KMS-11 (cell line): ENCODE results near the gene PFKL.

ENCODE experiments used
- H2AFZ ChIP-seq: fragments of 200-600 bp; sonication (generic); 2 replicates; pipeline ENCODE4 v1.6.1; 2016; ENCODE audit warnings: antibody characterized with exemption, mixed run types, low read depth
- H3K27ac ChIP-seq: fragments of 200-600 bp; sonication (generic); 2 replicates; pipeline ENCODE4 v1.6.1; 2016; ENCODE audit warnings: mild to moderate bottlenecking, mixed run types
- H3K27me3 ChIP-seq: fragments of 200-600 bp; sonication (generic); 2 replicates; pipeline ENCODE4 v1.6.1; 2017; ENCODE audit warnings: mild to moderate bottlenecking, low read depth, mixed run types, moderate library complexity; ENCODE audit not compliant: insufficient read depth
- H3K36me3 ChIP-seq: fragments of 200-600 bp; sonication (generic); 2 replicates; pipeline ENCODE4 v1.6.1; 2017; ENCODE audit warnings: mild to moderate bottlenecking, mixed run types; ENCODE audit not compliant: insufficient read depth
- H3K4me1 ChIP-seq: fragments of 200-600 bp; sonication (generic); 2 replicates; pipeline ENCODE4 v1.6.1; 2016; ENCODE audit warnings: mild to moderate bottlenecking, low read depth, mixed run types; ENCODE audit not compliant: poor library complexity, severe bottlenecking
- H3K4me2 ChIP-seq: fragments of 200-600 bp; sonication (generic); 2 replicates; pipeline ENCODE4 v1.7.0; 2016; ENCODE audit warnings: mild to moderate bottlenecking, mixed run types
- H3K4me3 ChIP-seq: fragments of 200-600 bp; sonication (generic); IDR thresholded peaks from 2 replicates; pipeline ENCODE4 v1.6.1; 2017; ENCODE audit warnings: low read depth, low read length, mixed read lengths; ENCODE audit not compliant: insufficient read depth
- H3K79me2 ChIP-seq: fragments of 200-600 bp; sonication (generic); 2 replicates; pipeline ENCODE4 v1.6.1; 2016; ENCODE audit warnings: low read depth, mixed run types; ENCODE audit not compliant: insufficient read depth
- H3K9ac ChIP-seq: fragments of 200-600 bp; sonication (generic); 2 replicates; pipeline ENCODE4 v1.6.1; 2016; ENCODE audit warnings: mild to moderate bottlenecking, mixed run types
- H4K20me1 ChIP-seq: fragments of 200-600 bp; sonication (generic); 2 replicates; pipeline ENCODE4 v1.6.1; 2016; ENCODE audit warnings: mild to moderate bottlenecking, mixed run types; ENCODE audit not compliant: insufficient read depth
- TF ChIP-seq, protein P1 (sequence below): fragments of 200-600 bp; sonication (generic); conservative IDR thresholded peaks from 2 replicates; pipeline ENCODE4 v1.6.1; 2017; ENCODE audit warnings: low read depth, mild to moderate bottlenecking, antibody characterized with exemption, low read length, moderate library complexity, mixed read lengths

Gene PFKL

DNA sequence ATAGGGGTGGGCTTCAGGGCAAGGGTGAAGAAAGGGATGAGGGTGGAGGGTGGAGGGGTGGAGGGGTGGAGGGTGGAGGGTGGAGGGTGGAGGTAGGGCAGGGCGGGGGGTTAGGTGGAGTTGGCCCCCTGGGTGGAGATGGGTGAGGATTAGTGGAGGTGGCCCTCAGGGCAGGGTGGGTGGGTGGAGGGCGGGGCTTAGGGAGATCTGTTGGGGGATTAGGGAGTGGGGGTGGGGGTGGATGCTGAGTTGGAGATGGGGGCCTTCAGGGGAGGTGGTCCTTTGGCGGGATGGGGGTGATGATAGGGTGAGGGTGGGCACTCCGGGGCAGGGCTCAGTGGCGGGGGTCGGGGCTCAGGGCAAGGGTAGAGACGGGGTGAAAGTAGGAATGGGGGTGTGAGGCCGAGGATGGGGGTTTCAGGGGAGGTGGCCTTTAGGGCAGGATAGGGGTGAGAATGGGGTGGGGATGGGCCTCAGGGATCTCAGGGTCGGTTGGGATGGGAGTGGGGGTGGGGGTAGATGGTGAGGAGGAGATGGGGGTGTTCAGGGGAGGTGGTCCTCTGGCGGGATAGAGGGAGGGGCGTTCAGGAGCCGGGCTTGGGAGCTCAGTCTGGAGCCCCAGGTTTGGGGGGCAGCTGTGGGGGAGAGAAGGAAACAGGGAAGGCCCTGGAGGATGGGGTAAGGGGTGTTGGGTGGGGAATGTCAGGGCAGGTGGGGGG lies 37.4 kb upstream of the PFKL start:
- no peaks in the 10 kb centered on the region for H3K79me2 ChIP-seq
- no peak overlapping the region for H3K4me3 ChIP-seq
- H2AFZ ChIP-seq: no peak overlapping the region
- H3K27me3 ChIP-seq: peaks cover 52% of the 10 kb centered on the region
- TF ChIP-seq, protein P1, sequence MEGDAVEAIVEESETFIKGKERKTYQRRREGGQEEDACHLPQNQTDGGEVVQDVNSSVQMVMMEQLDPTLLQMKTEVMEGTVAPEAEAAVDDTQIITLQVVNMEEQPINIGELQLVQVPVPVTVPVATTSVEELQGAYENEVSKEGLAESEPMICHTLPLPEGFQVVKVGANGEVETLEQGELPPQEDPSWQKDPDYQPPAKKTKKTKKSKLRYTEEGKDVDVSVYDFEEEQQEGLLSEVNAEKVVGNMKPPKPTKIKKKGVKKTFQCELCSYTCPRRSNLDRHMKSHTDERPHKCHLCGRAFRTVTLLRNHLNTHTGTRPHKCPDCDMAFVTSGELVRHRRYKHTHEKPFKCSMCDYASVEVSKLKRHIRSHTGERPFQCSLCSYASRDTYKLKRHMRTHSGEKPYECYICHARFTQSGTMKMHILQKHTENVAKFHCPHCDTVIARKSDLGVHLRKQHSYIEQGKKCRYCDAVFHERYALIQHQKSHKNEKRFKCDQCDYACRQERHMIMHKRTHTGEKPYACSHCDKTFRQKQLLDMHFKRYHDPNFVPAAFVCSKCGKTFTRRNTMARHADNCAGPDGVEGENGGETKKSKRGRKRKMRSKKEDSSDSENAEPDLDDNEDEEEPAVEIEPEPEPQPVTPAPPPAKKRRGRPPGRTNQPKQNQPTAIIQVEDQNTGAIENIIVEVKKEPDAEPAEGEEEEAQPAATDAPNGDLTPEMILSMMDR: no peak
- H3K27ac ChIP-seq: no peak overlapping the region
- H4K20me1 ChIP-seq: no peaks in the 10 kb centered on the region
- no peaks in the 10 kb centered on the region for H3K36me3 ChIP-seq
- no peak overlapping the region for H3K9ac ChIP-seq
- H3K4me2 ChIP-seq: no peak overlapping the region
- H3K4me1 ChIP-seq: no peaks in the 10 kb centered on the region

DNA sequence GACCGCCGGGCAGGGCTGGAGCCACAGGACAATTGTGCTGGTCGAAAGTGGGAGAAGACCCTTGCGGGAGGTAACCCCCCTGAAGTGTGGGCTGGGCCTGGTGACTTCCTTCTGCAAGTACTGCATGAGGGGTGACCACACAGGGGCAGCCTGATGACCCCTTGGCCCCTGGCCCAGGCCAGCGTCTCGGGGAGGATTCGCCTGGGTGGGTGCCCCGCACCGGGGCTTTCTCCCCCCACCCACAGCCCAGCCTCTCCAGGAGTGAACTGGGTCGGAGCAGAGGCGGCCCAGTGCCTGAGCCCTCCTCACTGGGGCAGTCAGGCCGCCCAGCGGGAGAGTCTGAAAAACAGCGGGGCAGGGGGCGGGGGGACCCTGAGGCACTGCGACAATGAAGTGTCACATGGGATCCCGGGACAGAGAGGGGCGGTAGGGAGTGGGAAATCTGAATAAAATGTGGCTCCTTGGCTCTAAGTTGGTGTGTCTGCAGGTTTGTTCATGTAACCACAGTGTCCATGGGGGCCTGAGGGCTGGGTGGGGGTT lies 36.6 kb upstream of the PFKL start:
- Histone ChIP-seq H3K4me2 (no peak overlapping the region), H3K79me2 (no peaks in the 10 kb centered on the region), H3K27me3 (peaks cover 45% of the 10 kb centered on the region), H3K27ac (no peak overlapping the region), H3K9ac (no peak overlapping the region), H2AFZ (no peak overlapping the region), H3K36me3 (no peaks in the 10 kb centered on the region), H3K4me3 (no peak overlapping the region), H3K4me1 (no peaks in the 10 kb centered on the region), H4K20me1 (no peaks in the 10 kb centered on the region)
- TF ChIP-seq, protein P1: no peak

DNA sequence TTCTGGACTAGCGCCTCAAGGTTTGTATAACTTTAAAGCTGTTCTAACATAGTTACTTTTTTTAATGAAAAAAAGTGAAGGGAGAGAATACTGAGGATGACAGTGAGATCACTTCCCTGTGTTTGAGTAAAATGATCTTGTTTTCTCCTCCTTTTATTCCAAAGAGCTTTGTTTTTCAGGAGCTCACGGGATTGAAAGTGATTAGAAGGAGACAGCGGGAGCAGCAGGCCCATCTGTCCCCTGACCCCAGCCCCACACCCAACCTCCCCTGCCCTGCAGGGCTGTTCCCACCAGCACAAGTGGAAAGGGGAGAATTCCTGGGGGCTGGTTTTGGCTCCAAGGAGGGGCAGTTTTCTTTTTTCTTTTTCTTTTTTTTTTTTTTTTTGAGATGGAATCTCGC lies 36.1 kb upstream of the PFKL start:
- no peak overlapping the region for H3K4me2 ChIP-seq
- H4K20me1 ChIP-seq: no peaks in the 10 kb centered on the region
- H3K36me3 ChIP-seq: no peaks in the 10 kb centered on the region
- H3K9ac ChIP-seq: no peak overlapping the region
- H3K4me3 ChIP-seq: no peak overlapping the region
- TF ChIP-seq, protein P1: no peak
- H2AFZ ChIP-seq: no peak overlapping the region
- H3K27me3 ChIP-seq: peaks cover 40% of the 10 kb centered on the region
- H3K4me1 ChIP-seq: no peaks in the 10 kb centered on the region
- no peak overlapping the region for H3K27ac ChIP-seq
- H3K79me2 ChIP-seq: no peaks in the 10 kb centered on the region

DNA sequence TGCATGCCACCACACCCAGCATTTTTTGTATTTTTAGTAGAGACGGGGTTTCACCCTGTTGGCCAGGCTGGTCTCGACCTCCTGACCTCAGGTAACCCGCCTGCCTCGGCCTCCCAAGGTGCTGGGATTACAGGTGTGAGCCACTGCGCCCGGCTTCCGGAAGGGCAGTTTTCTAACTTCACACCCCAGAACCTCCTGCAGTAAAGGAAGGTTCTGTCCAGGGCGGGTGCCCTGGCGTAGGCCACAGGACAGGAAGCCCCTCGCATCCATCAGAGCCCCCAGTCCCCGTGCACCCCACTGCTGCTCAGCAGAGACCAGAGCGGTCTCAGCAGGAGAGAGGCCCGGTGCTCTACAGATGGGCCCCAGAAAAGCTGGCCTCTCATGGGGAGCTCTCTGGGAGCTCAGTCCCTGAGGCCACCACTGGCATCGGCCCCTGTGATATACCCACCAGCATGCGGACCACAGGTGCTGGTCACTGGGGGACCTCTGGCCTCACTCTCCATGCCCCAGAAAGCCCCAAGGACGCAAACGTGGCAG lies 34.1 kb upstream of the PFKL start:
- Histone ChIP-seq H3K27ac (no peak overlapping the region), H3K4me1 (no peaks in the 10 kb centered on the region), H3K79me2 (no peaks in the 10 kb centered on the region), H4K20me1 (no peaks in the 10 kb centered on the region), H3K4me2 (no peak overlapping the region), H3K27me3 (peaks cover 20% of the 10 kb centered on the region), H3K4me3 (no peak overlapping the region), H3K9ac (no peak overlapping the region), H3K36me3 (no peaks in the 10 kb centered on the region), H2AFZ (no peak overlapping the region)
- TF ChIP-seq, protein P1: no peak
